ENCODE measurements around the gene PNKD.
"Not testable (repeated sequence)": the region's sequence is repeated elsewhere in the genome, so short reads cannot be mapped to it uniquely, and the experiment has no call there.

Gene PNKD

GRCh38 chr2:218306184-218306920 lies 36.0 kb downstream of the PNKD start:
- Mint-ChIP-seq H3K27me3 (no peaks in the 10 kb centered on the region), H3K4me3 (no peak overlapping the region), H3K27ac (no peak overlapping the region), H3K9me3 (no peaks in the 10 kb centered on the region), H3K36me3 (ENCODE audit: low read depth) (no peaks in the 10 kb centered on the region), H3K4me1 (ENCODE audit: low read depth) (peaks cover 6% of the 10 kb centered on the region)

- Mint-ChIP-seq H3K9me3 (no peaks in the 10 kb centered on the region), H3K27me3 (no peaks in the 10 kb centered on the region), H3K36me3 (ENCODE audit: low read depth) (no peaks in the 10 kb centered on the region), H3K4me3 (no peak overlapping the region), H3K4me1 (ENCODE audit: low read depth) (peaks cover 6% of the 10 kb centered on the region), H3K27ac (peak overlapping the region; percentile 73)
Measured at GRCh38 chr2:218307415-218308090, 37.2 kb downstream of the PNKD start.

- Mint-ChIP-seq H3K4me1 (ENCODE audit: low read depth) (peaks cover 12% of the 10 kb centered on the region), H3K36me3 (ENCODE audit: low read depth) (no peaks in the 10 kb centered on the region), H3K9me3 (no peaks in the 10 kb centered on the region), H3K4me3 (no peak overlapping the region), H3K27me3 (no peaks in the 10 kb centered on the region), H3K27ac (no peak overlapping the region)
Measured at GRCh38 chr2:218310853-218311540, 40.7 kb downstream of the PNKD start.

- H3K9me3 Mint-ChIP-seq; H3K27ac Mint-ChIP-seq; H3K4me3 Mint-ChIP-seq; H3K27me3 Mint-ChIP-seq; H3K36me3 Mint-ChIP-seq (ENCODE audit: low read depth): not testable (repeated sequence)
- H3K4me1 Mint-ChIP-seq (ENCODE audit: low read depth), result peaks cover 19% of the 10 kb centered on the region
Measured at GRCh38 chr2:218311541-218312266, 41.4 kb downstream of the PNKD start.

GRCh38 chr2:218312267-218312756 lies 42.0 kb downstream of the PNKD start:
- Mint-ChIP-seq H3K27ac (no peak overlapping the region), H3K27me3 (no peaks in the 10 kb centered on the region), H3K36me3 (ENCODE audit: low read depth) (no peaks in the 10 kb centered on the region), H3K4me1 (ENCODE audit: low read depth) (peaks cover 25% of the 10 kb centered on the region), H3K4me3 (no peak overlapping the region), H3K9me3 (no peaks in the 10 kb centered on the region)

GRCh38 chr2:218313356-218313755 lies 43.0 kb downstream of the PNKD start:
- Mint-ChIP-seq H3K27me3 (no peaks in the 10 kb centered on the region), H3K27ac (no peak overlapping the region), H3K4me3 (no peak overlapping the region), H3K4me1 (ENCODE audit: low read depth) (peaks cover 26% of the 10 kb centered on the region), H3K9me3 (no peaks in the 10 kb centered on the region), H3K36me3 (ENCODE audit: low read depth) (no peaks in the 10 kb centered on the region)

- H3K4me1 Mint-ChIP-seq (ENCODE audit: low read depth), result peaks cover 26% of the 10 kb centered on the region
- H3K4me3 Mint-ChIP-seq; H3K36me3 Mint-ChIP-seq (ENCODE audit: low read depth); H3K27me3 Mint-ChIP-seq; H3K27ac Mint-ChIP-seq; H3K9me3 Mint-ChIP-seq: not testable (repeated sequence)
Measured at GRCh38 chr2:218314764-218315163, 44.4 kb downstream of the PNKD start.

GRCh38 chr2:218315397-218315796 lies 45.1 kb downstream of the PNKD start:
- Mint-ChIP-seq H3K36me3 (ENCODE audit: low read depth) (no peaks in the 10 kb centered on the region), H3K27me3 (no peaks in the 10 kb centered on the region), H3K9me3 (no peaks in the 10 kb centered on the region), H3K4me3 (no peak overlapping the region), H3K27ac (no peak overlapping the region), H3K4me1 (ENCODE audit: low read depth) (peaks cover 29% of the 10 kb centered on the region)

- H3K36me3 Mint-ChIP-seq (ENCODE audit: low read depth), result no peaks in the 10 kb centered on the region
- H3K4me1 Mint-ChIP-seq (ENCODE audit: low read depth), result peaks cover 39% of the 10 kb centered on the region
- no peak overlapping the region for H3K27ac Mint-ChIP-seq
- H3K27me3 Mint-ChIP-seq, result no peaks in the 10 kb centered on the region
- no peaks in the 10 kb centered on the region for H3K9me3 Mint-ChIP-seq
- H3K4me3 Mint-ChIP-seq, result no peak overlapping the region
Measured at GRCh38 chr2:218317303-218317630, 46.9 kb downstream of the PNKD start.

- Mint-ChIP-seq H3K4me1 (ENCODE audit: low read depth) (peaks cover 42% of the 10 kb centered on the region), H3K27me3 (no peaks in the 10 kb centered on the region), H3K9me3 (no peaks in the 10 kb centered on the region), H3K4me3 (no peak overlapping the region), H3K36me3 (ENCODE audit: low read depth) (no peaks in the 10 kb centered on the region), H3K27ac (no peak overlapping the region)
Measured at GRCh38 chr2:218317835-218318234, 47.5 kb downstream of the PNKD start.

GRCh38 chr2:218318241-218318640 lies 47.9 kb downstream of the PNKD start:
- Mint-ChIP-seq H3K4me3 (no peak overlapping the region), H3K9me3 (no peaks in the 10 kb centered on the region), H3K27ac (no peak overlapping the region)

GRCh38 chr2:218319813-218320365 lies 49.6 kb downstream of the PNKD start:
- Mint-ChIP-seq H3K4me3 (no peak overlapping the region), H3K36me3 (ENCODE audit: low read depth) (no peaks in the 10 kb centered on the region), H3K4me1 (ENCODE audit: low read depth) (peaks cover 53% of the 10 kb centered on the region)

More at GRCh38 chr2:218318241-218318640, 47.9 kb downstream of the PNKD start:
- no peaks in the 10 kb centered on the region for H3K27me3 Mint-ChIP-seq
- H3K4me1 Mint-ChIP-seq (ENCODE audit: low read depth), result peaks cover 42% of the 10 kb centered on the region
- H3K36me3 Mint-ChIP-seq (ENCODE audit: low read depth), result no peaks in the 10 kb centered on the region

GRCh38 chr2:218320704-218321336 lies 50.5 kb downstream of the PNKD start:
- no peaks in the 10 kb centered on the region for H3K36me3 Mint-ChIP-seq (ENCODE audit: low read depth)
- no peaks in the 10 kb centered on the region for H3K9me3 Mint-ChIP-seq
- H3K27me3 Mint-ChIP-seq, result peaks cover 8% of the 10 kb centered on the region
- H3K4me1 Mint-ChIP-seq (ENCODE audit: low read depth), result peaks cover 49% of the 10 kb centered on the region
- no peak overlapping the region for H3K4me3 Mint-ChIP-seq
- H3K27ac Mint-ChIP-seq, result no peak overlapping the region

More at GRCh38 chr2:218319813-218320365, 49.6 kb downstream of the PNKD start:
- H3K27ac Mint-ChIP-seq, result no peak overlapping the region
- H3K27me3 Mint-ChIP-seq, result peaks cover 8% of the 10 kb centered on the region
- no peaks in the 10 kb centered on the region for H3K9me3 Mint-ChIP-seq

Measured in stimulated activated naive CD8-positive, alpha-beta T cell treated with anti-CD3 and anti-CD28 coated beads, Interleukin-15, Interleukin-2, amounts not matched to agents 100 ng/mL and 50 ng/mL, for 24 hours (primary cell).